ENCODE measurements around the gene CLEC17A. TPM values are rescaled to one million over a fixed set of nuclear protein-coding genes. Genes with fewer than 3 reads are reported as not detected.
"Not testable (repeated sequence)": the region's sequence is repeated elsewhere in the genome, so short reads cannot be mapped to it uniquely, and the experiment has no call there.

The CLEC17A gene
- total RNA-seq, 1 donor from 2014 or later = not detected

GRCh38 chr19:14550201-14550754, 32.6 kb upstream of the CLEC17A start:
- Mint-ChIP-seq H3K4me3 (ENCODE audit: unreplicated experiment) (no peak overlapping the region), H3K27ac (ENCODE audit: unreplicated experiment) (no peak overlapping the region), H3K4me1 (ENCODE audit: low read depth, unreplicated experiment) (peaks cover 4% of the 10 kb centered on the region), H3K9me3 (ENCODE audit: unreplicated experiment) (peaks cover 2% of the 10 kb centered on the region), H3K27me3 (ENCODE audit: unreplicated experiment) (peaks cover 2% of the 10 kb centered on the region), H3K36me3 (ENCODE audit: unreplicated experiment) (no peaks in the 10 kb centered on the region)
- DNase-seq = no peak
- TF ChIP-seq CTCF (IDR thresholded peaks at IDR 0.05; ENCODE audit: partially characterized antibody, unreplicated experiment) = no peak

- H3K27ac Mint-ChIP-seq (ENCODE audit: unreplicated experiment); H3K36me3 Mint-ChIP-seq (ENCODE audit: unreplicated experiment); H3K9me3 Mint-ChIP-seq (ENCODE audit: unreplicated experiment); H3K4me3 Mint-ChIP-seq (ENCODE audit: unreplicated experiment); H3K27me3 Mint-ChIP-seq (ENCODE audit: unreplicated experiment); H3K4me1 Mint-ChIP-seq (ENCODE audit: low read depth, unreplicated experiment): not testable (repeated sequence)
- peak; percentile 72 for DNase-seq
Measured at GRCh38 chr19:14551134-14552005, 31.5 kb upstream of the CLEC17A start.

- not testable (repeated sequence) for H3K4me3 Mint-ChIP-seq (ENCODE audit: unreplicated experiment); H3K27me3 Mint-ChIP-seq (ENCODE audit: unreplicated experiment); H3K36me3 Mint-ChIP-seq (ENCODE audit: unreplicated experiment); H3K27ac Mint-ChIP-seq (ENCODE audit: unreplicated experiment); H3K4me1 Mint-ChIP-seq (ENCODE audit: low read depth, unreplicated experiment); H3K9me3 Mint-ChIP-seq (ENCODE audit: unreplicated experiment); DNase-seq
Measured at GRCh38 chr19:14552006-14552360, 30.9 kb upstream of the CLEC17A start.

GRCh38 chr19:14553042-14553938, 29.6 kb upstream of the CLEC17A start:
- H3K9me3 Mint-ChIP-seq (ENCODE audit: unreplicated experiment) = peaks cover 2% of the 10 kb centered on the region
- H3K4me1 Mint-ChIP-seq (ENCODE audit: low read depth, unreplicated experiment) = peaks cover 4% of the 10 kb centered on the region
- no peaks in the 10 kb centered on the region for H3K36me3 Mint-ChIP-seq (ENCODE audit: unreplicated experiment)
- H3K4me3 Mint-ChIP-seq (ENCODE audit: unreplicated experiment) = no peak overlapping the region
- no peak for TF ChIP-seq CTCF (IDR thresholded peaks at IDR 0.05; ENCODE audit: partially characterized antibody, unreplicated experiment)
- H3K27ac Mint-ChIP-seq (ENCODE audit: unreplicated experiment) = no peak overlapping the region
- DNase-seq = no peak
- peaks cover 8% of the 10 kb centered on the region for H3K27me3 Mint-ChIP-seq (ENCODE audit: unreplicated experiment)

- Mint-ChIP-seq H3K27ac (ENCODE audit: unreplicated experiment) (peak overlapping the region; percentile 53), H3K9me3 (ENCODE audit: unreplicated experiment) (peaks cover 2% of the 10 kb centered on the region), H3K27me3 (ENCODE audit: unreplicated experiment) (peaks cover 8% of the 10 kb centered on the region), H3K36me3 (ENCODE audit: unreplicated experiment) (no peaks in the 10 kb centered on the region), H3K4me1 (ENCODE audit: low read depth, unreplicated experiment) (peaks cover 4% of the 10 kb centered on the region), H3K4me3 (ENCODE audit: unreplicated experiment) (no peak overlapping the region)
- no peak for DNase-seq
- TF ChIP-seq CTCF (IDR thresholded peaks at IDR 0.05; ENCODE audit: partially characterized antibody, unreplicated experiment) = no peak
Measured at GRCh38 chr19:14553939-14554243, 29.0 kb upstream of the CLEC17A start.
